Gastrocnemius medialis (tissue), 4 donors: ENCODE measurements around the gene KRTAP29-1. TPM values are rescaled to one million over a fixed set of nuclear protein-coding genes. Genes with fewer than 3 reads are reported as not detected.
"Not testable (repeated sequence)": the region's sequence is repeated elsewhere in the genome, so short reads cannot be mapped to it uniquely, and the experiment has no call there.

Experiments
- ATAC-seq, 2 donors: fragments of 150-250 bp; one replicate each; pipeline ENCODE4 v1.9.1; 2016
- DNase-seq, 2 donors: peaks; one replicate each; pipeline ENCODE4 v3.0.0-alpha.2; 2019
- H3K27ac ChIP-seq, 4 donors: fragments of 200-600 bp; sonication (generic); 1 replicate in 1 of 4; 2 replicates in 3 of 4; pipeline ENCODE4 v1.5.1; 2016 to 2018; ENCODE audit warnings: mild to moderate bottlenecking in 2 of 4, moderate library complexity in 1 of 4
- H3K27me3 ChIP-seq, 3 donors: fragments of 200-600 bp; sonication (generic) in 2 of 3; 1 replicate in 1 of 3; 2 replicates in 2 of 3; pipeline versions ENCODE4 v1.5.1 to v1.6.0; 2016 to 2019; ENCODE audit warnings: mild to moderate bottlenecking in 1 of 3, moderate library complexity in 1 of 3
- H3K36me3 ChIP-seq, 2 donors: fragments of 200-600 bp; sonication (generic) in 1 of 2; one replicate each; pipeline ENCODE4 v1.5.1; 2017 to 2018
- H3K4me1 ChIP-seq, 2 donors: fragments of 200-600 bp; sonication (generic) in 1 of 2; one replicate each; pipeline ENCODE4 v1.5.1; 2016 to 2017; ENCODE audit warnings: mild to moderate bottlenecking in 2 of 2
- H3K4me3 ChIP-seq, 4 donors: fragments of 200-600 bp; sonication (generic) in 3 of 4; 1 replicate in 1 of 4; 2 replicates in 3 of 4; pipeline ENCODE4 v1.5.1; 2016 to 2019; ENCODE audit warnings: mild to moderate bottlenecking in 2 of 4
- H3K9me3 ChIP-seq, 3 donors: fragments of 200-600 bp; sonication (generic) in 2 of 3; 1 replicate in 1 of 3; 2 replicates in 2 of 3; pipeline ENCODE4 v1.5.1; 2016 to 2019
- POLR2A ChIP-seq, 2 donors: fragments of 450-650 bp; IDR thresholded peaks; one replicate each; pipeline ENCODE4 v1.6.1; 2017; ENCODE audit warnings: antibody characterized with exemption in 2 of 2, mild to moderate bottlenecking in 2 of 2, moderate library complexity in 2 of 2
- in situ Hi-C, 4 donors: fragments of 200-750 bp; cut with MboI; loops; one replicate each; pipeline versions ENCODE4 v1.15.0 to v1.8.0; 2017; ENCODE audit warnings: low sequenced_read_pairs in 4 of 4
- intact Hi-C: fragments of 100-400 bp; cut with DNase I; formaldehyde crosslinking; loops from one replicate; pipeline ENCODE4 v1.15.1; 2023; ENCODE audit warnings: low total_unique reads
- total RNA-seq, 4 donors: library from RNA; depleted of rRNA; stranded (reverse); fragments of >200 nt; gene quantifications; one replicate each; pipeline versions ENCODE4 v1.1.0 to v1.2.3, GENCODE V29; 2016
- TF ChIP-seq, protein P1 (sequence below), 5 experiments: fragments of 450-650 bp in 3 of 5; fragments of 200-600 bp in 2 of 5; sonication (generic) in 2 of 5; IDR thresholded peaks in 4 of 5; conservative IDR thresholded peaks in 1 of 5; 1 replicate in 4 of 5; 2 replicates in 1 of 5; pipeline ENCODE4 v1.5.1; 2016 to 2019; ENCODE audit warnings: antibody characterized with exemption in 5 of 5, mild to moderate bottlenecking in 3 of 5, moderate library complexity in 3 of 5

KRTAP29-1 gene, protein sequence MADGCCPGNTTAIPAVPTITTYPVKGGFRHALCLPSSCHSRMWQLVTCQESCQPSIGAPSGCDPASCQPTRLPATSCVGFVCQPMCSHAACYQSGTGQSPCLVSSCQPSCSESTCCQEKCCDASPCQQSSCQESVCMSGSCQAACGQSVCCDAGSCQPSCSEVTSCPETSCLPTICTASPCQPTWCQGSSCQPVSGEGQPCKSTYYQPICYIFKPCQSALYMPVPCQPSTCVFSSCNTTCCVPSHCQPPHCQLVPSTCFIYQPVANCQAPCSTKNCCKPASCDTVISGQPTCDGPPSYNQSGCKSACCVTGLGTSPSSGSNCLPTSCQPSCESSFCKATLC
- not detected for total RNA-seq

DNA sequence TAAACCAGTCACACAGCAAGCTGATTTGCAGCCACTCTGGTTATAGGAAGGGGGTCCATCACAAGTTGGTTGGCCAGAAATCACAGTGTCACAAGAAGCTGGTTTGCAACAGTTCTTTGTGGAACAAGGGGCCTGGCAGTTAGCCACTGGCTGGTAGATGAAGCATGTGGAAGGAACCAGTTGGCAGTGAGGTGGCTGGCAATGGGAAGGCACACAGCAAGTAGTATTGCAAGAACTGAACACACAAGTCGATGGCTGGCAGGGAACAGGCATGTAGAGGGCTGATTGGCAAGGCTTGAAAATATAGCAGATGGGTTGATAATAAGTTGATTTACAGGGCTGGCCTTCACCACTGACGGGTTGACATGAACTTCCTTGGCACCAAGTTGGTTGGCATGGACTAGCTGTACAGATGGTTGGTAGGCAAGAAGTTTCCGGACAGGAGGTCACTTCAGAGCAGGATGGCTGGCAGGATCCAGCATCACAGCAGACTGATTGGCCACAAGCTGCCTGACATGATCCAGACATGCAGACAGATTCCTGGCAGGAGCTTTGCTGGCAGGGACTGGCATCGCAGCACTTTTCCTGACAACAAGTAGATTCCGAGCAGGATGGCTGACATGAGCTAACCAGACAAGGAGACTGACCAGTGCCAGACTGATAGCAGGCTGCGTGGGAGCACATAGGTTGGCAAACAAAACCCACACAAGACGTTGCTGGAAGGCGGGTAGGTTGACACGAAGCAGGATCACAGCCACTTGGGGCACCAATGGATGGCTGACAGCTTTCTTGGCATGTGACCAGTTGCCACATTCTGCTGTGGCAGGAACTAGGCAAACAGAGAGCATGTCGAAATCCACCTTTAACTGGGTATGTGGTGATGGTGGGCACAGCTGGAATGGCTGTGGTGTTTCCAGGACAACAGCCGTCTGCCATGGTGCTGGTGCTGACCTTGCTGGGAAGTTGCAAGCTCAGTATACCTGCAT, at the start of gene KRTAP29-1:
Gene KRTAP29-1, minus strand, starts transcription at position 936 of the 986 bp plus-strand sequence. Its CDS starts 0 bp downstream, at position 936.
- H3K9me3 ChIP-seq, result no peaks in the 10 kb centered on the region
- H3K4me3 ChIP-seq, result no peak within 1 kb of the TSS
- TF ChIP-seq POLR2A (IDR thresholded peaks at IDR 0.05), result no peak
- TF ChIP-seq, protein P1, sequence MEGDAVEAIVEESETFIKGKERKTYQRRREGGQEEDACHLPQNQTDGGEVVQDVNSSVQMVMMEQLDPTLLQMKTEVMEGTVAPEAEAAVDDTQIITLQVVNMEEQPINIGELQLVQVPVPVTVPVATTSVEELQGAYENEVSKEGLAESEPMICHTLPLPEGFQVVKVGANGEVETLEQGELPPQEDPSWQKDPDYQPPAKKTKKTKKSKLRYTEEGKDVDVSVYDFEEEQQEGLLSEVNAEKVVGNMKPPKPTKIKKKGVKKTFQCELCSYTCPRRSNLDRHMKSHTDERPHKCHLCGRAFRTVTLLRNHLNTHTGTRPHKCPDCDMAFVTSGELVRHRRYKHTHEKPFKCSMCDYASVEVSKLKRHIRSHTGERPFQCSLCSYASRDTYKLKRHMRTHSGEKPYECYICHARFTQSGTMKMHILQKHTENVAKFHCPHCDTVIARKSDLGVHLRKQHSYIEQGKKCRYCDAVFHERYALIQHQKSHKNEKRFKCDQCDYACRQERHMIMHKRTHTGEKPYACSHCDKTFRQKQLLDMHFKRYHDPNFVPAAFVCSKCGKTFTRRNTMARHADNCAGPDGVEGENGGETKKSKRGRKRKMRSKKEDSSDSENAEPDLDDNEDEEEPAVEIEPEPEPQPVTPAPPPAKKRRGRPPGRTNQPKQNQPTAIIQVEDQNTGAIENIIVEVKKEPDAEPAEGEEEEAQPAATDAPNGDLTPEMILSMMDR (IDR thresholded peaks at IDR 0.05 in 4 of 5, conservative IDR thresholded peaks at IDR 0.05 in 1 of 5), result no peak
- in situ Hi-C loops, result loop anchor here in 1 of 4 donors (25.0 kb wide), 1 partner anchor 390 kb away; no protein-coding TSS in a partner anchor
- DNase-seq (no peak), ATAC-seq (no peak)
- no peaks in the 10 kb centered on the region for H3K36me3 ChIP-seq
- intact Hi-C loops, result no loop called here
- H3K27me3 ChIP-seq, result peaks cover 8 to 30% (median 13%) of the 10 kb centered on the region in 3 donors
- no peak within 1 kb of the TSS for H3K27ac ChIP-seq
- no peaks in the 10 kb centered on the region for H3K4me1 ChIP-seq

DNA sequence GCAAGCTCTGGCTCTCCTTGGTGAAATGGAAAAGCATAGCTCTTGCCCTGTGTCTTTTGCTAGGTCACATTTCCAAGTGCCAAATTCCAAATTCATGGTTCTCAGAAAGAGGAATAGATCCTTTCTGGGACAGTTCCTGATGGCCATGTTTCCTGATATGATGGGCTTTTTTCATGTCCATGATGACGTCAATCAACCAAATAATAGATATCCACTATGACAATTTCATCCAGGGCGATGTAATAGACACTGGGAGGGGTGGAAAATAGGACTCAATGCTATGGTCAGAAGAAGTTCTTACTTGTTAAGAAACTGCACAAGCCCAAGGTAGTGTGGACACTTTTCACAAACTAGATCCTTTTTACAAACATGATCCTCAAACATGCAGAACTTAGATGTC, 48.5 kb upstream of the KRTAP29-1 start:
- Histone ChIP-seq H3K4me1 (no peaks in the 10 kb centered on the region), H3K9me3 (no peaks in the 10 kb centered on the region), H3K4me3 (no peak overlapping the region), H3K27ac (no peak overlapping the region), H3K36me3 (no peaks in the 10 kb centered on the region), H3K27me3 (no peaks in the 10 kb centered on the region)
- ATAC-seq (no peak), DNase-seq (no peak)
- in situ Hi-C loops, result no loop called here
- TF ChIP-seq, protein P1 (IDR thresholded peaks at IDR 0.05 in 4 of 5, conservative IDR thresholded peaks at IDR 0.05 in 1 of 5), result no peak
- TF ChIP-seq POLR2A (IDR thresholded peaks at IDR 0.05), result no peak
- intact Hi-C loops, result no loop called here

DNA sequence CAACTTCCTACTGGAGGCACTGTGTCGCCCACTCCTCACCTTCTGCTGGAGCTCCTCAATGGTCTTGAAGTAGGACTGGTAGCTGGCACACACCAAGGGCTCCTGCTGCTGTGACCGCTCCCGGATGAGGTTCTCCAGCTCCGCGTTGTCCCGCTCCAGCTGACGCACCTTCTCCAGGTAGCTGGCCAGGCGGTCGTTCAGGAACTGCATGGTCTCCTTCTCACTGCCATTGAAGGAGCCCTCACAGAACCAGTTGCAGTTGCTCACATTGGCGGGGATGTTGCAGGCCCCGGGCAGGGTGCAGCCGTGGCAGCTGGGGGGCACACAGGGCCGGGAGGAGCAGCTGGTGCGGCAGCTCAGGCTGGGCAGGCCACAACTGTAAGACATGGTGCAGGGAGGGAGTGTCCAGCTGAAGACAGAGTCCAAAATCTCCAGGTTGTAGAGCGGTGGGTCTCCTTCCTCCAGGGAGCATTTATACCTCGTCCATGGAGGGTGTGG, 47.8 kb upstream of the KRTAP29-1 start, which contains the start of gene KRT33A:
Gene KRT33A, minus strand, starts transcription at position 448 of the 498 bp plus-strand sequence. Its CDS starts 61 bp downstream, at position 387.
- in situ Hi-C loops, H3K4me1 ChIP-seq, H3K27me3 ChIP-seq, DNase-seq, intact Hi-C loops, H3K4me3 ChIP-seq, ATAC-seq, H3K9me3 ChIP-seq, H3K27ac ChIP-seq, H3K36me3 ChIP-seq: not testable (repeated sequence)

- Histone ChIP-seq H3K4me1 (no peaks in the 10 kb centered on the region), H3K27ac (no peak overlapping the region), H3K4me3 (no peak overlapping the region), H3K36me3 (no peaks in the 10 kb centered on the region), H3K9me3 (no peaks in the 10 kb centered on the region), H3K27me3 (no peaks in the 10 kb centered on the region)
- in situ Hi-C loops (no loop called here), intact Hi-C loops (no loop called here)
- DNase-seq (no peak), ATAC-seq (no peak)
- TF ChIP-seq POLR2A (IDR thresholded peaks at IDR 0.05), result no peak
- TF ChIP-seq, protein P1 (IDR thresholded peaks at IDR 0.05 in 4 of 5, conservative IDR thresholded peaks at IDR 0.05 in 1 of 5), result no peak
Measured at GRCh38 chr17:41347869-41348760, 45.5 kb upstream of the KRTAP29-1 start.

DNA sequence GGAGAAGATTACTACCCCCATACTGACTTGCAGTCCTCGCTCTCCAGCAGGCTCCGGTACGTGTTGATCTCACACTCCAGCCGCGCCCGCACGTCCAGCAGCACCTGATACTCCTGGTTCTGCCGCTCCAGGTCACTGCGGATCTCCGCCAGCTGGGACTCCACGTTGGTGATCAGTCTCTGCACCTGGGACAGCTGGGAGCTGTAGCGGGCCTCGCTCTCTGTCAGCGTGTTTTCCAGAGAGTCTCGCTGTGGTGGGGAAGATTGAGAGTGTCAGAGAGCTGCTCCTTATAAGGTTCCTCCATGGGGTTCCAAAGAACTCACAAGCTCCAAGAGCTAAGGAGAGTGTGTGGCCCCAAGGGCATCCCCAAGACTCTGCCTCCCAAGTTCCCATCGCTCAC, 43.8 kb upstream of the KRTAP29-1 start:
- H3K9me3 ChIP-seq, H3K4me1 ChIP-seq, ATAC-seq, intact Hi-C loops, in situ Hi-C loops, H3K27ac ChIP-seq, H3K36me3 ChIP-seq, H3K4me3 ChIP-seq, H3K27me3 ChIP-seq, DNase-seq: not testable (repeated sequence)
